Ovary (tissue), 3 donors: Measurements from ENCODE around the gene BOK.

Source experiments
- EP300 ChIP-seq: sonication (generic); formaldehyde crosslinking; IDR thresholded peaks from one replicate; pipeline ENCODE4 v1.6.1; 2017; ENCODE audit warnings: antibody characterized with exemption
- POLR2A ChIP-seq: fragments of 450-650 bp; IDR thresholded peaks from one replicate; pipeline ENCODE4 v1.6.1; 2017; ENCODE audit warnings: antibody characterized with exemption, mild to moderate bottlenecking, moderate library complexity
- TF ChIP-seq, protein P1 (sequence below), 3 donors: fragments of 450-650 bp in 2 of 3; fragments of 200-600 bp in 1 of 3; IDR thresholded peaks; one replicate each; pipeline versions ENCODE4 v1.5.1 to v1.8.0; 2016 to 2022; ENCODE audit warnings: antibody characterized with exemption in 3 of 3, mild to moderate bottlenecking in 1 of 3
- donor health status: DM: no; HTN: no; CAD: no.

DNA sequence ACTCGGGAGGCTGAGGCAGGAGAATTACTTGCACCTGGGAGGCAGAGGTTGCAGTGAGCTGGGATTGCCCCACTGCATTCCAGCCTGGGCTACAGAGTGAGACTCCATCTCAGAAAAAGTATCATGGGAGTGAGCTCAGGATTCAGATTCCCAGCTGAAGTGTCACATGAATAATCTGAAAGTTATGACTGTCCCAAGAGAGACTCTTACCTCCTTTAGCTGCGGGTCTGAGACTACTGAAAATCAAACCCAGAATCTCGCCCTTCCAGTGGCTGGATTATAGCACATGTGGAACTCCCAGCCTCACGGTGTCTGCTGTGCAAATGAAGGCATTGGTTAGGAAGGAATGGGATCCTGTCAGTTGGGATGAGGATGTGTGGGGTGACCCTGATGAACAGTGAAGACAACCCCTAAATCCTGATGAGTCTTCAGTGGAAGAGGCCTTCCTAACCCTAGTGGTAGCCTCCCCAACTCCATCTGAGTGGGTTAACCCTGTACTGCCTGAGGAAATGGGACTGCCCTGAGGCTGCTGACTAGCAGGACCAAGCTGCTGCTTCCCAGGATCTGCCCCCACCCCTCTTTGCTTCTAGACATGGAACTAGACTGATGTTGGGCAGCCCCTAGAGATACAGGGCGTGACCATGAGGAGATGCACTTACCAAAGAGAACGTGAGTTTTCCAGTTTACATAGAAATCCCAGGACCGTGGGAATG lies 16.5 kb downstream of the BOK start:
- TF ChIP-seq, protein P1, sequence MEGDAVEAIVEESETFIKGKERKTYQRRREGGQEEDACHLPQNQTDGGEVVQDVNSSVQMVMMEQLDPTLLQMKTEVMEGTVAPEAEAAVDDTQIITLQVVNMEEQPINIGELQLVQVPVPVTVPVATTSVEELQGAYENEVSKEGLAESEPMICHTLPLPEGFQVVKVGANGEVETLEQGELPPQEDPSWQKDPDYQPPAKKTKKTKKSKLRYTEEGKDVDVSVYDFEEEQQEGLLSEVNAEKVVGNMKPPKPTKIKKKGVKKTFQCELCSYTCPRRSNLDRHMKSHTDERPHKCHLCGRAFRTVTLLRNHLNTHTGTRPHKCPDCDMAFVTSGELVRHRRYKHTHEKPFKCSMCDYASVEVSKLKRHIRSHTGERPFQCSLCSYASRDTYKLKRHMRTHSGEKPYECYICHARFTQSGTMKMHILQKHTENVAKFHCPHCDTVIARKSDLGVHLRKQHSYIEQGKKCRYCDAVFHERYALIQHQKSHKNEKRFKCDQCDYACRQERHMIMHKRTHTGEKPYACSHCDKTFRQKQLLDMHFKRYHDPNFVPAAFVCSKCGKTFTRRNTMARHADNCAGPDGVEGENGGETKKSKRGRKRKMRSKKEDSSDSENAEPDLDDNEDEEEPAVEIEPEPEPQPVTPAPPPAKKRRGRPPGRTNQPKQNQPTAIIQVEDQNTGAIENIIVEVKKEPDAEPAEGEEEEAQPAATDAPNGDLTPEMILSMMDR (IDR thresholded peaks at IDR 0.05) = no peak
- no peak for TF ChIP-seq POLR2A
- no peak for TF ChIP-seq EP300
